Fibroblast of lung (primary cell): ENCODE measurements around the gene ABCC5.

Experiments used
- EZH2 ChIP-seq: IDR thresholded peaks from 2 replicates; pipeline ENCODE4 v1.5.1; 2012; ENCODE audit warnings: low read length, control low read depth, mild to moderate bottlenecking; ENCODE audit errors: missing control alignments
- TF ChIP-seq, protein P1 (sequence below), 2 donors: IDR thresholded peaks in 1 of 2; conservative IDR thresholded peaks in 1 of 2; 1 replicate in 1 of 2; 2 replicates in 1 of 2; pipeline ENCODE4 v1.5.1; 2011 to 2012; ENCODE audit warnings: low read length in 2 of 2, control low read depth in 1 of 2, inconsistent platforms in 1 of 2, low read depth in 1 of 2, mild to moderate bottlenecking in 1 of 2

DNA sequence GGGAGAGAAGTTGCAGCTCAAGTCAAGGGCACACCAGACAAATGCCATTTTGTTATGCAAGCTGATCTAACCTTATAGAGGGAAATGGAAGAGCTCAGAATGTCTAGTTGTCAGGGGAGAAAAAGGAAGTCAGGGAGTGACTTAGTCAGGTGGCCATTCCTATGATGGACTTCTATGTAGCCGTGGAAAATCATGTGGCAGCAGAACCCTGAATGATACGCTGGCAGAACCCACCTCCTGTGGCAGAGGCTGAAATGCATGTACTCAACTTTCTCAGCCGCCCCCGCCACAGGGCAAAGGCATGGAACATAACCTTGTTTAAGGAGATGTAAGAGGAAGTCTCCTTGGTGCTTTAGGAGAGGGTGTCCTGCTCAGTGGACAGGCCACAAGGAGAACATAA lies 95.3 kb downstream of the ABCC5 start:
- TF ChIP-seq, protein P1, sequence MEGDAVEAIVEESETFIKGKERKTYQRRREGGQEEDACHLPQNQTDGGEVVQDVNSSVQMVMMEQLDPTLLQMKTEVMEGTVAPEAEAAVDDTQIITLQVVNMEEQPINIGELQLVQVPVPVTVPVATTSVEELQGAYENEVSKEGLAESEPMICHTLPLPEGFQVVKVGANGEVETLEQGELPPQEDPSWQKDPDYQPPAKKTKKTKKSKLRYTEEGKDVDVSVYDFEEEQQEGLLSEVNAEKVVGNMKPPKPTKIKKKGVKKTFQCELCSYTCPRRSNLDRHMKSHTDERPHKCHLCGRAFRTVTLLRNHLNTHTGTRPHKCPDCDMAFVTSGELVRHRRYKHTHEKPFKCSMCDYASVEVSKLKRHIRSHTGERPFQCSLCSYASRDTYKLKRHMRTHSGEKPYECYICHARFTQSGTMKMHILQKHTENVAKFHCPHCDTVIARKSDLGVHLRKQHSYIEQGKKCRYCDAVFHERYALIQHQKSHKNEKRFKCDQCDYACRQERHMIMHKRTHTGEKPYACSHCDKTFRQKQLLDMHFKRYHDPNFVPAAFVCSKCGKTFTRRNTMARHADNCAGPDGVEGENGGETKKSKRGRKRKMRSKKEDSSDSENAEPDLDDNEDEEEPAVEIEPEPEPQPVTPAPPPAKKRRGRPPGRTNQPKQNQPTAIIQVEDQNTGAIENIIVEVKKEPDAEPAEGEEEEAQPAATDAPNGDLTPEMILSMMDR (conservative IDR thresholded peaks at IDR 0.05 in 1 of 2, IDR thresholded peaks at IDR 0.05 in 1 of 2; ENCODE audit: low read depth in 1 of 2, low read length in 2 of 2): no peak
- no peak for TF ChIP-seq EZH2
